ENCODE measurements around the gene GALNT18.
"Not testable (repeated sequence)": the region's sequence is repeated elsewhere in the genome, so short reads cannot be mapped to it uniquely, and the experiment has no call there.

Gene GALNT18

GRCh38 chr11:11454671-11455223, 167.1 kb downstream of the GALNT18 start:
- DNase-seq, result no peak

GRCh38 chr11:11451501-11452005, 170.3 kb downstream of the GALNT18 start:
- DNase-seq, result no peak

- no peak for DNase-seq
These were observed 171.0 kb downstream of the GALNT18 start for GRCh38 chr11:11450744-11451362.

GRCh38 chr11:11449327-11449726, 172.5 kb downstream of the GALNT18 start:
- no peak for DNase-seq

DNA sequence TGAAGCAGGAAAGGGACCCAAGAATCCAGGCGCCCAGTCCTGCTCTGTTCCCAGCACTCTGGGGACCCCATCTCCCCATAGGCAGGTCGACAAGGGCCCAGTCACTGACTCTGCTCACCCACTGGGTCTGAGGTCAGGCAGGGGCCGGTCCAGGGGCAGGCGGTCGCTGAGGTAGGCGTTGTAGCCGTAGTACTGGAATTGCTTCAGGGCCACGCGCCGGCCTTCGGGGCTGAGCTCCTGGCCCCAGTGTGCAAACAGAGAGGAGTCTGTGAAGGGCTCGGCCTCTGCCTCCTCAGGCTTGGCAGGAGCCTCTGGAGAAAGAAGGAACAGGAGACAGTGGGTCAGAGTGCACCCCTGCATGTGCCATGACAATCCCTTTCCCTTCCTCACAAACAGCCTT, 173.2 kb downstream of the GALNT18 start:
- DNase-seq, result no peak

DNA sequence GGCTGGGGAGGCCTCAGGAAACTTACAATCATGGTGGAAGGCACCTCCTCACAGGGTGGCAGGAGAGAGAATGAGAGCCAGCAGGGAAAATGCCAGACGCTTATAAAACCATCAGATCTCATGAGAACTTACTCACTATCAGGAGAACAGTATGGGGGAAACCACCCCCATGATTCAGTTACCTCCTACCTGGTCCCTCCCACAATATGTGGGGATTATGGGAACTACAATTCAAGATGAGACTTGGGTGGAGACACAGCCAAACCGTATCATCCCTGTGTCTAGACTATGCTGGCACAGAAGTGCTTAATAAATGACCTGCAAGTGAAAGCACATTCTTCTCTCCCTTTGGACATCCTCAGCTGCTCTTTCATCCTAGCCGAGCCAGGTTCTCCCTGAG, 174.2 kb downstream of the GALNT18 start:
- not testable (repeated sequence) for DNase-seq

GRCh38 chr11:11446967-11447366, 174.8 kb downstream of the GALNT18 start:
- peak in 1 of 2 donors; percentile 7 for DNase-seq

GRCh38 chr11:11446564-11446963, 175.2 kb downstream of the GALNT18 start:
- DNase-seq, result no peak

DNA sequence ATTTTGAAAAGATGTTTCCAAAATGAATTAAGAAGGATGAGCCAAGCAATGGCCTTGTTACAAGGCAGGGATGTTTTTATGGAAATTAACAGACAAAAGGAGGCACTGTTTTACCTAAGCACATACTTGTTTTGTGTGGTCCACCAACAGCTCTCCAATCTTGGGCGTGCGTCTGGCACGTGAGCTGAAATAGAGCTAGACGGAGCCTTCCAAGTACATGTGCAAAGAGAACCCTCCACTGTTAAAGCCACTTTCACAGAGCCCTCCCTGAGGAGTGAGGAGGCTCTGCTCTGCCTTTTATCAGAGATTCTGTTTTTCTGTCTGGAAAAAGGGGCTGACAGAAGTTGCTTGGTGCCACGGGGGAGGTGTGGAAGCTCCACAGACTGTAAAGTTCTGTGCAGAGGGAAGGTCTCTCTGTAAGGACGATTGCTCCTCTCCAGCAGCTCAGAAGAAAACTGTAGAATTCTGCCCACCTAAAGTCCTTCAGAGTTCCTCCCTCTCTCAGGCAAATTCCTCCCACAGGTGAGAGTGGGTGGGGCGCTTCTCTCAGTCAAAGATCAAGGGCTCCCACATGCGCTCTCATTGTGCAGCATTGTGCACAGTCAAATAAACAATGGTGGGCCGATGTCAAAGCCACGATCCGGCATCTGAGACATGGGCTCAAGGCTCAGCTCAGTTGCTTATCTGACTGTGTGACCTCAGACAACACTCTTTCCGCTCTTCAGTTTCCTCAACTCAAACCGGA, 176.2 kb downstream of the GALNT18 start:
- DNase-seq, result no peak

GRCh38 chr11:11444804-11445131, 177.0 kb downstream of the GALNT18 start:
- no peak for DNase-seq

DNA sequence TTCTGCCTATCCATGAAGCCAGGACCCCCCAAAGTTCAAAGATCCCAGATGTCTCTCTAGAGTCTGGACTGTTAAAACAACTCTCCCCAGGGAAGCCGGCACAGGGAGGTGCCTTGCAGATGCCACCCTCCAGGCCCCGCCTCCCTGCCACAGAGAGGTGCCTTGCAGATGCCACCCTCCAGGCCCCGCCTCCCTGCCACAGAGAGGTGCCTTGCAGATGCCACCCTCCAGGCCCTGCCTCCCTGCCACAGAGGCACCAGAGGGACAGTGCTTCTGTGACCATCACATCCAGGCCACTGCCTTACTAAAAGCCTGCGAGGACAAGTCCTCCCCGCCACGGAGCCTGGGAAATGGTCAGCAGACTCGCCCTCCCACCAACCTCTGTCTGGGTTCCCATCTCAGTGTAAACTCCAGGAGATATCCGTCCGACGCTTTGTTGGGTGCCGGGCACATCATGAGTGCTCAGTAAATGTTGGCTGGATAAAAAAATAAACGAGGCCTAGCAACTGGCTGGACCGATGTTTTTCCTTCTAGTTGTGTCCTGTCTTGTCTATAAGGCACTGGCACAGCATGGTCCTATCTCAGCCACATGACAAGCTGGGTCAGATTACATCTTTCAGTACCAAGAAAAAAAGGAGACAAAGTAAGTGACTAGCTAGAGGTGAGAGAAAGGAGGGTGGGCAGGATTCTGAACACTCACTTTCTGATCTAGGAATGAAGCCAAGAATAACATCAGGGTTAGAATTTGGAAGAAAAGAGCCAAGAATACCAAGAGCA, 177.6 kb downstream of the GALNT18 start:
- DNase-seq, result no peak

DNA sequence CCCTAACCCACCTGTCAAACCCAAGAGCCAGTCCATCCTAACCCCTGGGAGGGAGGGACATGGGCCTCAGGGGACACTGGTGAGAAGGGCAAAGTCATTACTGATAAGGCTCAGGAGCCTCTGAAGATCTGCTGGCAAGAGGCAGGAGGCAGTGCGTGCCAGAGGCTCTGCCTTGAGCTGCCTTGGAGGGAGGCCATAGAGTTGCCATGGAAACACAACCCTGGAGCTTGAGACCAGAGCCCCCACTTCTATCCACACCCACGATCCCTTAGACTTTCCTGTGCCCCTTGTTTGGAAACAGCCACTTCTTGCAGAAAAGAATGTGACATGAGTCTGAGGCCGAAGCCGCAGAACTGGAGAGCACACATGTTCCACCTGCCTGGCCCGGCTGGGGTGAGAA, 179.0 kb downstream of the GALNT18 start:
- no peak for DNase-seq

DNA sequence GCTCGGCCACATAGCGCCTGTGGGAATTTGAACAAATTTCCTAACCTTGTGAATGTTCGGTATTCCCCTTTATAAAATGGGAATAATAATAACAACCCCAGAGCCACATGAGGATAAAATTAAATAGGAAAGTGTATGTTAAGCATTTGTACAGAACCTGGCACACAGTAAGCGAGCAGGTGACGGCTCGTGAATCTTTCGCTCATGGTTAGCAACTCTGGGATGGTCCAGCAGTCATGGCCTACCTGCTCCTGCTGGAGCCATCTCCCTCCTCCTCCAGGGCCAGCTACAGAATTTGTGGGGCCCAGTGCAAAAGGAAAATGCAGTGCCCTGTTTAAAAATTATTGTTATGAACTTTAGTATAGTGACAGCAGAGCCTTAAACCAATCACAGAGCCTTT, 180.3 kb downstream of the GALNT18 start:
- no peak for DNase-seq

DNA sequence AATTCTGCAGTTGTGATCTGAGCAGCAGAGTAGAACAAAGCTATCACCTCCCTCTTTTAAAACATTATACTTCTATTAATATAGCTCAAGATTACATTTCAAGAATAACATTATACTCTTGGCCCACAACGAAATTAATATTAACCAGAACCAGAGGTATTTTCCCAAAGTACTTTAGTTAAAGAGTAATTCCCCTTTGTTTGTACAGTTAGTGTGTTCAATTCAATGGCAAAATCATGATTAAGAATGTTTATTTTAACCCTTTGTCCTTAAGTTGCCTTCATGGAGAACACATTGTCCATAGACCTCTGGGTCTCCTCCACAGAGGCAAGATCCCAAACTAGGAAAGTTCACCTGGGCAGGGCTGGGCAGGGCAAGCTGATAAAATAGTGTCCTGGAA, 180.7 kb downstream of the GALNT18 start:
- DNase-seq, result no peak

GRCh38 chr11:11440144-11440543, 181.7 kb downstream of the GALNT18 start:
- no peak for DNase-seq

GRCh38 chr11:11439591-11439990, 182.2 kb downstream of the GALNT18 start:
- no peak for DNase-seq

- no peak for DNase-seq
These were observed 185.0 kb downstream of the GALNT18 start for GRCh38 chr11:11436715-11437313.

DNA sequence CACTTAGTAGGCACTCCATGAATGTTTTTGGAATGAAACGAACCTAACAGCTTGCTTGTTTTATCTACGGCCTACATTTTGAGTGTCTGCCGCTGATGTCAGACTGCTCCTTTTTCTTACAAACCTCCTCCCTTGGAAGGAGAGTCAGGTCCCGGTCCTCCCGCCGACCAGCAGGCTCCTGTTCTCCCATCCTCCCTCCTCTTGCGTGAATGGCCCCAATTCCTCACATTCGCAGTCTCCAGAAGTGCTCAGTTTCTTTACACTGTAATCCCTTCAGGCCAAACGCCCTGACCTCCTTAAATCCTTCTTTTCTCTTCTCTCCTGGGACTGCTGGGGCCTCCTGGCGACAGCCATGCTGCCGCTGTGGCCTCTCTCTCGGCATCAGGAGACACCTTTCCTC, 186.2 kb downstream of the GALNT18 start:
- DNase-seq, result no peak

- DNase-seq, result no peak
These were observed 187.8 kb downstream of the GALNT18 start for GRCh38 chr11:11433960-11434359.

- no peak for DNase-seq
These were observed 189.0 kb downstream of the GALNT18 start for GRCh38 chr11:11432621-11433319.

DNA sequence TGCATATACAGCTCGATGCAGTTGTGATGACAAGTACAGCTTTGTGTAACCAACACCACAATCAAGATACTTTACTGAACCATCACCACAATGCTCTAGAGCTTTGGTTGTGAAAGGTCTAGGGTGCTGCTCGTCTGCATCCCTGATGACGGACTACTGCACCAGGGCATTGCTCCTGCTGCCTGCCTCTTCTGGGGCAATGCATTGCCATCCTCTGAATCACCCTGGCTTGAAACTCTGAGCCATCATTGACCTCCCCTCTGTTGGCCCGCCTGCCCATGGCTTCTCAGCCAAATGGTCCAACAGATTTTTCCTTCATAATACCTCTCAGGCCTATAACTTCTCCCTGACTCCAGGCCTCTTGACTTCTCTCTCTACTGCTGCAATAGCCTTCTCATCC, 191.4 kb downstream of the GALNT18 start:
- DNase-seq, result no peak

DNA sequence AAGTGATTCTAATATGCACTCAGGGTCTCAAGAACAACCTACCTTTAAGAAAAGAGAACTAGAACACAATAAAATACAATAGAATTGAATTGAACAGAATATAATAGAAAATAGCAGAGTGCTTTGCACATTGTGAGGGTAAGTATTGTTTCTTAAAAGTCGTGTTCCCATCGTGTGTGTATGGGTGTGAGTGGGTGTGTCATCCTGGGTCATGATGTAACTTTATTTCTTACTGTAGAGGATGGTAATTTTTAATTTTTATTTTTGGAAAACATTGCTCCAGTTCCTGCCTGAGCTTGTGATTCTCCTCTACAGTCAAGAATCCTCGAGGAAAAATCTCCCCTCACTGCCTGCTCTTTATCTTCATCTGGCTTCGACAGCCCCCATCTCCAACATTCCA, 193.1 kb downstream of the GALNT18 start:
- DNase-seq, result no peak

Data from inflammatory macrophage (primary cell).